HG03066 (cell line): ENCODE results near the gene MRPL41.
"Not testable (repeated sequence)": the region's sequence is repeated elsewhere in the genome, so short reads cannot be mapped to it uniquely, and the experiment has no call there.

Experiments used
- ATAC-seq: cut with Tn5 transposase; IDR thresholded peaks from one replicate; pipeline ENCODE4 v1.9.1; 2021; ENCODE audit warnings: low read depth; ENCODE audit not compliant: unreplicated experiment

MRPL41 gene

GRCh38 chr9:137581361-137582285, 29.9 kb downstream of the MRPL41 start:
- ATAC-seq = no peak

GRCh38 chr9:137582286-137582860, 30.7 kb downstream of the MRPL41 start:
- no peak for ATAC-seq

GRCh38 chr9:137583347-137583746, 31.7 kb downstream of the MRPL41 start:
- no peak for ATAC-seq

- no peak for ATAC-seq
Observed at GRCh38 chr9:137583957-137584356, 32.3 kb downstream of the MRPL41 start.

GRCh38 chr9:137586854-137587253, 35.2 kb downstream of the MRPL41 start:
- no peak for ATAC-seq

GRCh38 chr9:137588311-137588710, 36.6 kb downstream of the MRPL41 start:
- no peak for ATAC-seq

- no peak for ATAC-seq
Observed at GRCh38 chr9:137588891-137589290, 37.2 kb downstream of the MRPL41 start.

- ATAC-seq = peak; percentile 2
Observed at GRCh38 chr9:137589441-137590122, 37.9 kb downstream of the MRPL41 start.

GRCh38 chr9:137590123-137590468, 38.4 kb downstream of the MRPL41 start:
- ATAC-seq = peak; percentile 8

- peak; percentile 86 for ATAC-seq
Observed at GRCh38 chr9:137590469-137591383, 39.0 kb downstream of the MRPL41 start, which contains the start of gene ZMYND19. Gene ZMYND19 (minus strand): TSS chr9:137590512. CDS start chr9:137590263, 249 bp downstream.

- no peak for ATAC-seq
Observed at GRCh38 chr9:137592767-137593166, 41.1 kb downstream of the MRPL41 start.

- no peak for ATAC-seq
Observed at GRCh38 chr9:137593176-137593575, 41.5 kb downstream of the MRPL41 start.

- ATAC-seq = not testable (repeated sequence)
Observed at GRCh38 chr9:137596577-137596976, 44.9 kb downstream of the MRPL41 start.

GRCh38 chr9:137598943-137599342, 47.3 kb downstream of the MRPL41 start:
- no peak for ATAC-seq
